ENCODE measurements around the gene INO80D. TPM values are rescaled to one million over a fixed set of nuclear protein-coding genes. Genes with fewer than 3 reads are reported as not detected.
A peak's percentile ranks its signal among the peaks of the same experiment; 100 is the strongest.
"Not testable (repeated sequence)": the region's sequence is repeated elsewhere in the genome, so short reads cannot be mapped to it uniquely, and the experiment has no call there.

INO80D gene
- total RNA-seq, 1 donor from 2014 or later = 42.8 TPM

DNA sequence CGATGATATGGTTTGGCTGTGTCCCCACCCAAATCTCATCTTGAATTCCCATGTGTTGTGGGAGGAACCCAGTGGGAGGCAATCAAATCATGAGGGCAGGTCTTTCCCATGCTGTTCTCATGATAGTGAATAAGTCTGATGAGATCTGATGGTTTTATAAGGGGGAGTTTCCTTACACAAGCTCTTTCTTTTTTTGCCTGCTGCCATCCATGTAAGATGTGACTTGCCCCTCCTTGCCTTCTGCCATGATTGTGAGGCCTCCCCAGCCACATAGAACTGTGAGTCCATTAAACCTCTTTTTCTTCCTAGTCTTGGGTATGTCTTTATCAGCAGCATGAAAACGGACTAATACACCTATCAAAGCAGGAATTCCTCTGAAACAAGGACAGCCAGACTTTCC, 107.2 kb downstream of the INO80D start:
- not testable (repeated sequence) for DNase-seq (ENCODE audit: low spot score)

- DNase-seq (ENCODE audit: low spot score) = not testable (repeated sequence)
Observed at GRCh38 chr2:205977699-205978098, 108.3 kb downstream of the INO80D start.

DNA sequence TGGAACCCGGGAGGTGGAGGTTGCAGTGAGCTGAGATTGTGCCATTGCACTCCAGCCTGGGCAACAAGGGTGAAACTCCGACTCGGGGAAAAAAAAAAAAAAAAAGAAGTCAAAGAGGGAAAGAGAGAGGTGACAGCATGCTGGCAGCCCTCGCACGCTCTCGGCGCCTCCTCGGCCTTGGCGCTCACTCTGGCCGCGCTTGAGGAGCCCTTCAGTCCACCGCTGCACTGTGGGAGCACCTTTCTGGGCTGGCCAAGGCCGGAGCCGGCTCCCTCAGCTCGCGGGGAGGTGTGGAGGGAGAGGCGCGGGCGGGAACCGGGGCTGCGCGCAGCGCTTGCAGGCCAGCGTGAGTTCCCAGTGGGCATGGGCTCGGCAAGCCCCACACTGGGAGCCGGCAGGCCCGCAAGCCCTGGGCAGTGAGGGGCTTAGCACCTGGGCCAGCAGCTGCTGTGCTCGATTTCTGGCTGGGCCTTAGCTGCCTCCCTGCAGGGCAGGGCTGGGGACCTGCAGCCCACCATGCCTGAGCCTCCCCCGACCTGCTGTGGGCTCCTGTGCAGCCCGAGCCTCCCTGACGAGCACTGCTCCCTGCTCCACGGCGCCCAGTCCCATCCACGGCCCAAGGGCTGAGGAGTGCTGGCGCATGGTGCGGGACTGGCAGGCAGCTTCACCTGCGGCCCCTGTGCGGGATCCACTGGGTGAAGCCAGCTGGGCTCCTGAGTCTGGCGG, 108.9 kb downstream of the INO80D start:
- DNase-seq (ENCODE audit: low spot score) = not testable (repeated sequence)

DNA sequence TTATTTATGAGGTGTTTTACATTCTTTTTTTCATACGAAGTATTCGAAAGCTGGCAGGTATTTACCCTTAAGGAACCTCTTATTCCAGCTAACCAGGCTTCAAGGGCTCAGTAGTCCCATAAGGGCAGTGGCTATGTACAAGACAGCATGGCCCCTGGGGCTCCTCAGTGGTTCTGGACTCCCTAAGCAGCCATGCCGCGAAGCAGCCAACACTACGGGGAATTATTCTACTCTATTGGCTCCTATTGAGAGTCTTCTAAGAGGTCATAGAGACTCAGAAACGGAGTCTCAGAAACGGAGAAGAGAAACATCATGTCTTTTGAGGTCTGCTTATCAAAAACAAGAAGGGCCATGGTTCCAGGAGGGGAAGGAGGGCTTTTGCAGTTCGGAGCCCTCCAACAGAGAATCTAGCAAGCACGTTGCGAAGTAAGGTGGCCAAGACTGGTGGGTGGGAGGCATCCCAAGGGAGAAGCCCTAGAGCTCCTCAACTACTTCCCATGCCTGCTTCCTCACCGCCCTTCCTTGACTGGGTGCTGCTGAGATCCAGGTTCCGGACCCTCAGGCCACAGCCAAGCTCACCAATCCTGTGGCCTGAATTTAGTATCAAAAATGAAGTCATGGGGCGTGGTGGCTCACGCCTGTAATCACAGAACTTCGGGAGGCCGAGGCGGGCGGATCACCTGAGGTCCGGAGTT, 109.7 kb downstream of the INO80D start:
- DNase-seq (ENCODE audit: low spot score) = no peak

- DNase-seq (ENCODE audit: low spot score) = no peak
Observed at GRCh38 chr2:205975082-205975949, 110.7 kb downstream of the INO80D start.

DNA sequence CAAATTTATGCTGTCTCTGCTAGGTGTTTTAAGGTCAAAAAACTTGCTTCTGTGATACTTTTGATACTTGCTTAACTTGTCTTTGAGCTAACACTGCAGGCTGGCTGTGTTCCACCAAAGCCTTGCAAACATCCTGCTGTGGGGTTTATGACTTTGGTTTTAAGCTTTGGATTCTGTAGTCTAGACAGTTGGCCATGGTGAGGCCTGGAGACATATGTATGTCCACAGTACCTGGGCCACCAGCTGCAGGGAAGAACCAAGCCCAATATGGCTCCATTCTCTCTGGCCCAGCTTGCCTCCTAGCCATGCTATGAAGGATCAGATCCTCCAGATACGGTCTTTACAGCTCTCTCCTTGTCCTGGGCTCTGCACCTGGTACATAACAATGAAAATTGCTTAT, 113.9 kb downstream of the INO80D start:
- no peak for DNase-seq (ENCODE audit: low spot score)

- DNase-seq (ENCODE audit: low spot score) = no peak
Observed at GRCh38 chr2:205970348-205970747, 115.6 kb downstream of the INO80D start.

- no peak for DNase-seq (ENCODE audit: low spot score)
Observed at GRCh38 chr2:205969584-205969983, 116.4 kb downstream of the INO80D start.

DNA sequence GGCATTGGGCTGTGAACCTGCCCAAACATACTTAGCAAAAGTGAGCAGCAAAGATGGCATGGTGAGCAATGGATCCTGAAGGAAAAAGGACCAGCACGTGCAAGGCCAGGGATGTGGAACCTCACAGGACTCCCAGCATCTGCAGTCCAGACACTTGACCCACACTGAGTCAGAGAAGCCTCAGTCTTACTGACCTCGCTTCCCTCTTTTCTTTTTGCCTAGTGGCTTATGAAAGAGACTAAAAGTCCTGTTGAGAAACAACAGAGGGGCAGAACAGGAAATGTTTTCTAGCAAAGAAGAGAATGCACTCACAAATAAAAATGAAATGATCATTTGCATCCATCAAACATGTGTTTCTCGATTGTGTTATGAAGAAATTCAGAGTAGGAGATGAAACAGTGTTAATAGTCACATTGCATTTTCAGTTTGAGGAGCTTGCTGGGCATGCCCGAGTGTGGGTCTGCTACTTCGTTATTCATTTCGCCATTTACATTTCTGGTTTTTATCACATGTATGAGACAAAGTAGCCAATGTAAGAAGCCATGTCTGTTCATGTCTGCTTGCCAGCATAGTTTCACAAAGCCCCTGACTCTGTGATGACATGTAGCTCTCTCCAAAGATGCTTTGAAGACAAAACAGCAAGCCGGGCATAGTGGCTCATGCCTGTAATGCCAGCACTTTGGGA, 118.4 kb downstream of the INO80D start:
- DNase-seq (ENCODE audit: low spot score) = no peak

- peak; percentile 67 for DNase-seq (ENCODE audit: low spot score)
Observed at GRCh38 chr2:205965707-205966106, 120.3 kb downstream of the INO80D start.

- no peak for DNase-seq (ENCODE audit: low spot score)
Observed at GRCh38 chr2:205964111-205964761, 121.7 kb downstream of the INO80D start.

GRCh38 chr2:205959521-205959920, 126.5 kb downstream of the INO80D start:
- no peak for DNase-seq (ENCODE audit: low spot score)

- DNase-seq (ENCODE audit: low spot score) = no peak
Observed at GRCh38 chr2:205957452-205958154, 128.4 kb downstream of the INO80D start.

DNA sequence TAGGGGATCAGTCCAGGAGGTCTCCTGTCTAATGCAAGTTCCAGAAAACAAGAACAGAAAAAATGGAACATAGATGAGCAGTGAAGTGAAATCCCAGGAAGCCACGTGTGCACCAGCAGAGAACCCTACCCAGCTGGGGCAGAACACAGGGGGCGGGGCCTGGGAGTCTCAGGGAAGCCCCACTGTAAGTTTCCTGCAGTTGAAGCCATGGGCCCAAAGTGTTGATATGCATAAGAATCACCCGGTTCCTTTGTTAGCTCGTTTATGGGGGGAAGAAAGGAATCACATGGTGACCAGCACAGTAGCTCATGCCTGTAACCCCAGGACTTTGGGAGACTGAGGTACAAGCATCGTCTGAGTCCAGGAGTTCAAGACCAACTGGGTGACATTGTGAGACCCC, 131.3 kb downstream of the INO80D start:
- no peak for DNase-seq (ENCODE audit: low spot score)

DNA sequence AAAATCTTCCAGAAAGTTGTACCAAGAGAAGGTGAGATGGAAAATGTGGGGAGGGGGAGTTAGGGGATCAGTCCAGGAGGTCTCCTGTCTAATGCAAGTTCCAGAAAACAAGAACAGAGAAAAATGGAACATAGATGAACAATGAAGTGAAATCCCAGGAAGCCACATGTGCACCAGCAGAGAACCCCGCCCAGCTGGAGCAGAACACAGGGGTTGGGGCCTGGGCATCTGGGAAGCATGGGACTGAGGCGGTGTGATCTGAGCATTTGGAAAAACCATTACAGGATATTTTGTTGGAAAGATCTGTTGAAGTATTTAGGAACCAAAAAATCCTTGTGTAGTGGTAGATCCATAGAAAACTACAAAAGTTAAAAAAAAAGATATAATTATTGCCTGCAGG, 133.7 kb downstream of the INO80D start:
- no peak for DNase-seq (ENCODE audit: low spot score)

DNA sequence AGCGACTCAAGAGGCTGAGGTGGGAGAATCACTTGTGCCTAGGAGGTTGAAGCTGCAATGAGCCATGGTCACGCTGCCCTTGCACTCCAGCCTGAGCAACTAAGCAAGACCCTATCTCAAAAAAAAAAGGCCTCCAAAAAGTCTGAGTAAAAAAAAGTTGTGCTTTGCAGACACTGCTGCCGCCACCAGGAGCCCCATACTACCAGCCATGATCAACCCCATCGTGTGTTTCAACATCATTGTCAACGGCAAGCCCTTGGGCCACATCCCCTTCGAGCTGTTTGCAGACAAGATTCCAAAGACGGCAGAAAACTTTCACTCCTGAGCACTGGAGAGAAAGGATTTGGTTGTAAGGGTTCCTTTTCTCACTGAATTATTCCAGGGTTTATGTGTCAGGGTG, 137.1 kb downstream of the INO80D start:
- DNase-seq (ENCODE audit: low spot score) = no peak

DNA sequence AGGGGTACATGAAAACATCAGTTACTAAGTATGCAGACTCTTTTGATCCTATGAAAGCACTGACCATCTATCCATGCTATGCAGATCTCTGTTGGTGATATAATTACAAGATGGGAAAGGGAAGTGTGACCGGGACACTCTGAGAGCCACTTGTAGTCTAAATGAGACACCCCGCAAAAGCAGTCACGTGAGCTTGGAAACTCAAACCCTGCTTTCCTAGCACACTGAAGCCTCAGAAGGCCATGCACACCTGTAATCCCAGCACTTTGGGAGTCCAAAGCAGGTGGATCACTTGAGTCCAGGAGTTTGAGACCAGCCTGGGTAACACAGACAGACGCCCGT, 137.5 kb downstream of the INO80D start:
- DNase-seq (ENCODE audit: low spot score) = no peak

DNA sequence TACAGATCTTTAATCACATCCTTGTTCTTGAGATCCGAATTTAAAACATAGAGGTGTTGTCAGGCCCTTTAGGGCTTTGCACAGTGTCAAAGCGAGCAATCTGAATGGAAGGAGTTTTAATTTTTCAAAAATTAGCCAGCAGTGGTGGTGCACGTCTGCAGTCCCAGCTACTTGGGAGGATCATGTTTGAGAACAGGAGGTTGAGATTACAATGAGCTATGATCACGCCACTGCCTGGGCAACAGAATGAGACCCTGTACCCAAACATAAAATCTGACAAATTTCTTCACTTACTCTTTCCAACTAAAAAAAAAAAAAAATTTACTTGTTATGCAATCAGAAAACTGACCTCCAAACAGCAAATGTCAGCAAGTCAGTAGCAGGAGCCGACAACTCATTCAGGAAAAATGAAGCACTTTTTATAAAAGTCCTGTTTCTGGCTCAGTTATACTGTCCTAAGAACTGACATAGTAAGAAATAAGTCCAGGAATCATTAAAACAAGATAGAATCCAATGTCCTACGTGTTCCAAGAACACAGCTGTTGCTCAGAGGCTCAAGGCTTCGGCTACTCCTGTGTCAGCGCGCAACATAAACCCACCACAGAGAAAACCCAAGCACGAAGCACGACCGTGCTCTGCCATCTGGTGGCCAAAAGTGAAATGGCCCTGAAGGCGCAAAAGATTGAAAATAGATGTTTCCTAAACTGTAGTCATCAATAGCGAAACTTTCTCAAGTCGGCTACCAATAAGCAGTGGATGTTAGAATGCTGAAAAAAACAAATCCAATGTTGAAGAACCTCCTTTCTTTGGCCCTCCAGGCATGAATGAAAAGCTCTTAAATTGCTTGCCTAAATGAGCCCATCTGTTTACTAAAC, 138.1 kb downstream of the INO80D start:
- peak; percentile 59 for DNase-seq (ENCODE audit: low spot score)

- DNase-seq (ENCODE audit: low spot score) = no peak
Observed at GRCh38 chr2:205946226-205946625, 139.7 kb downstream of the INO80D start.
